NCI-H146 (cell line): ENCODE data around the gene NOSIP.
A peak's percentile ranks its signal among the peaks of the same experiment; 100 is the strongest.

Experiments
- DNase-seq: peaks from one replicate; lab custom pipeline; 2025; lab: John Stamatoyannopoulos, UW

The NOSIP gene

GRCh38 chr19:49546825-49547565 is 33.4 kb downstream of the NOSIP start:
- DNase-seq: peak; percentile 88

GRCh38 chr19:49544154-49544553 is 36.2 kb downstream of the NOSIP start:
- DNase-seq: no peak

- peak; percentile 22 for DNase-seq
Observed at GRCh38 chr19:49543032-49543431, 37.3 kb downstream of the NOSIP start.

- DNase-seq: no peak
Observed at GRCh38 chr19:49542446-49542845, 37.9 kb downstream of the NOSIP start.

- no peak for DNase-seq
Observed at GRCh38 chr19:49541914-49542313, 38.4 kb downstream of the NOSIP start.

GRCh38 chr19:49539192-49539952 is 41.0 kb downstream of the NOSIP start:
- DNase-seq: no peak

GRCh38 chr19:49538643-49539042 is 41.7 kb downstream of the NOSIP start:
- DNase-seq: no peak

GRCh38 chr19:49536921-49537462 is 43.4 kb downstream of the NOSIP start:
- DNase-seq: no peak

- no peak for DNase-seq
Observed at GRCh38 chr19:49534632-49535385, 45.5 kb downstream of the NOSIP start.

- DNase-seq: peak; percentile 75
Observed at GRCh38 chr19:49533551-49534488, 46.5 kb downstream of the NOSIP start.

- no peak for DNase-seq
Observed at GRCh38 chr19:49530708-49531107, 49.6 kb downstream of the NOSIP start.

GRCh38 chr19:49528211-49528771 is 52.1 kb downstream of the NOSIP start:
- no peak for DNase-seq

GRCh38 chr19:49524812-49525455 is 55.4 kb downstream of the NOSIP start:
- DNase-seq: no peak

GRCh38 chr19:49520705-49521319 is 59.5 kb downstream of the NOSIP start:
- no peak for DNase-seq

GRCh38 chr19:49518033-49518432 is 62.3 kb downstream of the NOSIP start:
- no peak for DNase-seq

GRCh38 chr19:49515767-49516166 is 64.6 kb downstream of the NOSIP start:
- DNase-seq: no peak

GRCh38 chr19:49514151-49514550 is 66.2 kb downstream of the NOSIP start:
- DNase-seq: peak; percentile 57

- DNase-seq: peak; percentile 78
Observed at GRCh38 chr19:49513746-49514118, 66.6 kb downstream of the NOSIP start.

- DNase-seq: peak; percentile 87
Observed at GRCh38 chr19:49512970-49513745, 67.2 kb downstream of the NOSIP start.
